Uterus (tissue), 2 donors: Measurements from ENCODE around the gene IQCH.

ENCODE experiments used
- CTCF ChIP-seq, 4 experiments: fragments of 200-600 bp in 2 of 4; fragments of 450-650 bp in 2 of 4; sonication (generic) in 2 of 4; IDR thresholded peaks; one replicate each; pipeline ENCODE4 v1.5.1; 2016 to 2019; ENCODE audit warnings: antibody characterized with exemption in 4 of 4, mild to moderate bottlenecking in 2 of 4, moderate library complexity in 1 of 4
- POLR2A ChIP-seq, 2 donors: fragments of 450-650 bp; IDR thresholded peaks; one replicate each; pipeline ENCODE4 v1.6.1; 2016; ENCODE audit warnings: antibody characterized with exemption in 2 of 2, mild to moderate bottlenecking in 1 of 2, moderate library complexity in 1 of 2

DNA sequence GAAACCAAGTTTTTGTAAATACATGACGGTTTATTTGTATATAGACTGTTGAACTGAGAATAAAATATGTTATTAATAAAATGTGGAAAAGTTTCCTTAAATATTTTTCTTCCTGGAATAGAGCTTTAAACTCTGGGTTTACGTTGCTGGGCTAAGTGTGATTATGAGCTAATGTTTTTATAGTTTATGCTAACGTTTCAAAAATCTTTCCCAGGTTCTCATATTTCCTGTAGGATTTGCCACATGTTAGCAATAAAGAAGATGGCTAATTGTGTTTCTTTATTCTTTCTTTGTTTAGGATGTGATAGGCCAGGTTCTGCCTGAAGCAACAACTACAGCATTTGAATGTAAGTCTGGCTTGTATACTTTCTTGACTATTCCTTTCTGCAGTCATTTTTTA, 295.1 kb downstream of the IQCH start:
- TF ChIP-seq CTCF (IDR thresholded peaks at IDR 0.05) = no peak
- TF ChIP-seq POLR2A (IDR thresholded peaks at IDR 0.05) = no peak
